BLaER1 treated with 17β-estradiol and CSF1 and Interleukin-3, amounts not matched to agents 10 nM and 100 nM (cell line): ENCODE data around the gene PRR29.
"Not testable (repeated sequence)": the region's sequence is repeated elsewhere in the genome, so short reads cannot be mapped to it uniquely, and the experiment has no call there.

Experiments
- H3K27ac ChIP-seq, 11 experiments: shearing (Covaris generic); formaldehyde crosslinking; 2 replicates each; pipeline ENCODE4 v1.8.1; 2022
- H3K27me3 ChIP-seq, 11 experiments: shearing (Covaris generic); formaldehyde crosslinking; 2 replicates each; pipeline ENCODE4 v1.8.1; 2022
- H3K36me3 ChIP-seq, 11 experiments: shearing (Covaris generic); formaldehyde crosslinking; 2 replicates each; pipeline ENCODE4 v1.8.1; 2022
- H3K4me1 ChIP-seq, 10 experiments: shearing (Covaris generic); formaldehyde crosslinking; 2 replicates each; pipeline ENCODE4 v1.8.1; 2022
- H3K4me2 ChIP-seq, 11 experiments: shearing (Covaris generic); formaldehyde crosslinking; 2 replicates each; pipeline ENCODE4 v1.8.1; 2022
- H3K4me3 ChIP-seq, 10 experiments: shearing (Covaris generic); formaldehyde crosslinking; 2 replicates each; pipeline ENCODE4 v1.8.1; 2022
- H3K9ac ChIP-seq, 11 experiments: shearing (Covaris generic); formaldehyde crosslinking; 2 replicates each; pipeline ENCODE4 v1.8.1; 2022
- H3K9me3 ChIP-seq, 11 experiments: shearing (Covaris generic); formaldehyde crosslinking; replicated peaks in 1 of 11; 2 replicates each; pipeline ENCODE4 v1.8.1; 2022
- H4K20me1 ChIP-seq, 11 experiments: shearing (Covaris generic); formaldehyde crosslinking; 2 replicates each; pipeline ENCODE4 v1.8.1; 2022
- Cebpa-rat ChIP-seq, 11 experiments: shearing (Covaris generic); IDR thresholded peaks; 2 replicates each; pipeline ENCODE4 v1.8.1; 2022

Gene PRR29

GRCh38 chr17:64008830-64009229 is 10.7 kb downstream of the PRR29 start:
- peak overlapping the region; percentile 62 to 94 (median 85) for H3K4me2 ChIP-seq
- H4K20me1 ChIP-seq: peaks cover 0 to 57% (median 8%) of the 10 kb centered on the region in 11 experiments; a peak in 8 of 22 replicates
- peak overlapping the region; percentile 15 to 86 (median 59); a peak in 20 of 22 replicates for H3K27ac ChIP-seq

GRCh38 chr17:64009571-64010402 is 11.6 kb downstream of the PRR29 start:
- H3K36me3 ChIP-seq: peaks cover 0 to 53% (median 27%) of the 10 kb centered on the region in 11 experiments; a peak in 17 of 22 replicates
- peak overlapping the region in 5 of 11 experiments; percentile 8 to 73 (median 28); a peak in 4 of 22 replicates for H3K9ac ChIP-seq
- peaks cover 0 to 6% (median 4%) of the 10 kb centered on the region in 11 experiments; a peak in 4 of 22 replicates for H3K9me3 ChIP-seq
- peaks cover 0 to 54% (median 8%) of the 10 kb centered on the region in 11 experiments; a peak in 8 of 22 replicates for H4K20me1 ChIP-seq
- H3K4me1 ChIP-seq: peaks cover 71 to 93% (median 81%) of the 10 kb centered on the region in 10 experiments
- no peaks in the 10 kb centered on the region for H3K27me3 ChIP-seq
- H3K27ac ChIP-seq: peak overlapping the region in 10 of 11 experiments; percentile 9 to 86 (median 60); a peak in 18 of 22 replicates
- TF ChIP-seq Cebpa-rat (IDR thresholded peaks at IDR 0.05): no peak; a peak in 2 of 22 replicates
- peak overlapping the region; percentile 62 to 94 (median 85) for H3K4me2 ChIP-seq
- H3K4me3 ChIP-seq: no peak overlapping the region

More at GRCh38 chr17:64008830-64009229, 10.7 kb downstream of the PRR29 start:
- H3K36me3 ChIP-seq: peaks cover 0 to 63% (median 37%) of the 10 kb centered on the region in 11 experiments; a peak in 20 of 22 replicates
- H3K4me1 ChIP-seq: peaks cover 72 to 93% (median 83%) of the 10 kb centered on the region in 10 experiments
- H3K9ac ChIP-seq: peak overlapping the region in 9 of 11 experiments; percentile 7 to 73 (median 17); a peak in 10 of 22 replicates
- H3K4me3 ChIP-seq: no peak overlapping the region
- no peaks in the 10 kb centered on the region for H3K27me3 ChIP-seq
- TF ChIP-seq Cebpa-rat (IDR thresholded peaks at IDR 0.05): no peak
- peaks cover 0 to 6% (median 4%) of the 10 kb centered on the region in 11 experiments; a peak in 4 of 22 replicates for H3K9me3 ChIP-seq

GRCh38 chr17:64015447-64015846 is 17.3 kb downstream of the PRR29 start:
- peaks cover 0 to 27% (median 21%) of the 10 kb centered on the region in 11 experiments; a peak in 14 of 22 replicates for H3K36me3 ChIP-seq
- peak overlapping the region; percentile 83 to 98 (median 89) for H3K4me2 ChIP-seq
- peak overlapping the region in 10 of 11 experiments; percentile 63 to 93 (median 72); a peak in 18 of 22 replicates for H3K9ac ChIP-seq
- H3K4me1 ChIP-seq: peaks cover 61 to 87% (median 76%) of the 10 kb centered on the region in 10 experiments
- TF ChIP-seq Cebpa-rat (IDR thresholded peaks at IDR 0.05): no peak
- H3K4me3 ChIP-seq: peak overlapping the region in 8 of 10 experiments; percentile 44 to 74 (median 54); a peak in 12 of 20 replicates
- H4K20me1 ChIP-seq: peaks cover 0 to under 1% (median 0%) of the 10 kb centered on the region in 11 experiments; a peak in 1 of 22 replicates
- H3K9me3 ChIP-seq: peaks cover 0 to 6% (median 4%) of the 10 kb centered on the region in 11 experiments; a peak in 4 of 22 replicates
- peak overlapping the region; percentile 31 to 97 (median 85); a peak in 21 of 22 replicates for H3K27ac ChIP-seq
- no peaks in the 10 kb centered on the region for H3K27me3 ChIP-seq

DNA sequence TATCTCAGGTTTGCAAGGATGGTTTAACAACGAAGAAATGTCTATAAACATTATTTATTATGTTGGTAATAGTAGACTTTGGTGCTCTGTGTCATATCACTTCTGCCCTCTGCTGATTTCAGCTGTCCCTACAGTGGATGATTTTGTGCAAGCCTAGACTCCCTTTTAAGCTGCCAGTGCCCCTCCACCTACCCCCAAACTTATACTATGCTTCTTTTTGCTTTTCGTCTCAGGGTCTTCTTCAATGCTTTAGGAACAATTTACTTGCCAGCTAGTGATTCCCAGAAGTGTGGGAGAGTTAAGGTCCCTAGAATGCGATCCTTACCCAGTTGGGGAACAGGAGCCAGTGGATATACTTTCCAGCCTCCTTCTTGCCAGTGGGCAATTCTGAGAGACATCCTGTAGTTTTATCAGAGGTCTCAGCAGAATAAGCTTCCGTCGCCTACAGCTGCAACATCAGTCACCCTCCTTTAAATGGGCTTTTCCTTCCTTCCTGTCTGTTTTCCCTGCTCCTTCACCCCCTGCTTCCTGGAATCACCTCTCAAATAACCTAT is 18.2 kb downstream of the PRR29 start:
- Histone ChIP-seq H4K20me1 (no peaks in the 10 kb centered on the region; a peak in 1 of 22 replicates), H3K4me2 (peak overlapping the region; percentile 83 to 98 (median 89)), H3K4me3 (peak overlapping the region; percentile 21 to 74 (median 48); a peak in 19 of 20 replicates), H3K27me3 (no peaks in the 10 kb centered on the region), H3K4me1 (peaks cover 67 to 87% (median 75%) of the 10 kb centered on the region in 10 experiments), H3K36me3 (peaks cover 0 to 22% (median 17%) of the 10 kb centered on the region in 11 experiments; a peak in 14 of 22 replicates), H3K9ac (peak overlapping the region; percentile 57 to 93 (median 72); a peak in 21 of 22 replicates), H3K27ac (peak overlapping the region; percentile 44 to 97 (median 85); a peak in 21 of 22 replicates), H3K9me3 (peaks cover 0 to 6% (median 4%) of the 10 kb centered on the region in 11 experiments; a peak in 4 of 22 replicates)
- no peak for TF ChIP-seq Cebpa-rat (IDR thresholded peaks at IDR 0.05)

DNA sequence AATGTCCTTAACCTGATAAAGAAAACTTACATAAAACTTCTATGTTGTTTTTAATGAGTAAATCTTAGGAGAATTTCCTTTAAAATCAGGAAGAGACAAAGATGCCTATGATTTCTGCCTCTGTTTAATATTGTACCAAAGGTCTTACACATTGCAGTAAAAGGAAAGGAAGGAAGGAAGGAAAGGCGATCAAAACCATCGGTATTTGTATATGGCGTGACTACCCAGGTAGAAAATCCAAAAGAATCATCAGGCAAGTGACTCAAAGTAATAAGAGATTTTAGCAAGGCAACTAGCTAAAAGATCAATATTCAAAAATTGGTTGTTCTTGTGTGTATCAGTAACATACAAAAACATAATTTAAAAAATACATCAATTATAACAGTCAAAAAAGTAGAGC is 18.8 kb downstream of the PRR29 start:
- Histone ChIP-seq H3K9ac (peak overlapping the region; percentile 57 to 93 (median 72); a peak in 19 of 22 replicates), H4K20me1 (no peaks in the 10 kb centered on the region; a peak in 1 of 22 replicates), H3K4me2 (peak overlapping the region; percentile 83 to 98 (median 89); a peak in 21 of 22 replicates), H3K27ac (peak overlapping the region; percentile 44 to 97 (median 85); a peak in 21 of 22 replicates), H3K27me3 (no peaks in the 10 kb centered on the region), H3K4me1 (peaks cover 71 to 90% (median 78%) of the 10 kb centered on the region in 10 experiments), H3K4me3 (peak overlapping the region; percentile 21 to 74 (median 48); a peak in 18 of 20 replicates), H3K36me3 (peaks cover 0 to 16% (median 11%) of the 10 kb centered on the region in 11 experiments; a peak in 14 of 22 replicates), H3K9me3 (peaks cover 0 to 6% (median 4%) of the 10 kb centered on the region in 11 experiments; a peak in 4 of 22 replicates)
- no peak for TF ChIP-seq Cebpa-rat (IDR thresholded peaks at IDR 0.05)

DNA sequence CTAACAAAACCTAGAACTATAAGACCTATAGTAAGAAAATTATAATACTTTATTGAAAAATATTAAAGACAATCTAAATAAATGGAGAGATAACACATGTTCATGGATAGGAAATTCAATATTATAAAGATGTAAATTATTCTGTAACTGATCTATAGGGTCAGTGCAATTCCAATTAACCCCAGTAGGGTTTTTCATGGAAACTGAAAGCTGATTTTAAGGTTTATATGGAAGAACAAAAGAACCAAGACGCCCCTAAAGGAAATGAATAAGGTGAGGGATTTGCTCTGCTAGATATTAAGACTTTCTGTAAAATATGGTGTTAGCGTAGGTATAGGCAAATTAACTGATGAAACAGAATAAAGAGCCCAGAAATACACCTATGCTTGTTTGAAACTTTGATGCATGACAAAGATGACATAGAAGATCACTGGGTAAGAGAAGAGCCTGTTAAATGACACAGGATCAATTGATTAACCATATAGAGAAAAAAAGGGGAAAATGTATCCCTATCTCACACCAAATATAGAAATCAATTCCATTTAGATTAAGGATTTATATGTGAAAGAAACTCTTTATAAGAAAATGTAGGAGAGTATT is 19.3 kb downstream of the PRR29 start:
- H3K4me1 ChIP-seq: peaks cover 76 to 95% (median 83%) of the 10 kb centered on the region in 10 experiments
- H3K4me2 ChIP-seq: peak overlapping the region; percentile 83 to 97 (median 90)
- peak overlapping the region in 8 of 10 experiments; percentile 12 to 74 (median 68); a peak in 11 of 20 replicates for H3K4me3 ChIP-seq

DNA sequence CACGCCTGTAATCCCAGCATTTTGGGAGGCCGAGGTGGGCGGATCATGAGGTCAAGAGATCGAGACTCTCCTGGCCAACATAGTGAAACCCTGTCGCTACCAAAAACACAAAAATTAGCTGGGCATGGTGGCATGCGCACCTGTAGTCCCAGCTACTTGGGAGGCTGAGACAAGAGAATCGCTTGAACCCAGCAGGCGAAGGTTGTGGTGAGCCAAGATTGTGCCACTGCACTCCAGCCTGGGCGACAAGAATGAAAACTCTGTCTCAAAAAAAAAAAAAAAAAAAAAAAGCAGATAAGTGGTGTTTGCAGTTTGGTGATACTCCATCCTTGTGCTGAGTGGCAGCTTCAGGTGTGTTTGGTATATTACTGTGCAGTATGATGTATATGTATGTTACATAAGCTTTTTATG is 21.4 kb downstream of the PRR29 start:
- Histone ChIP-seq H3K27ac (peak overlapping the region in 10 of 11 experiments; percentile 72 to 97 (median 90); a peak in 19 of 22 replicates), H3K4me2 (peak overlapping the region; percentile 83 to 97 (median 89)), H3K4me1 (peaks cover 62 to 96% (median 87%) of the 10 kb centered on the region in 10 experiments), H3K9ac (peak overlapping the region; percentile 76 to 93 (median 84)), H3K4me3 (peak overlapping the region; percentile 56 to 80 (median 68))
- not testable (repeated sequence) for H3K9me3 ChIP-seq, H4K20me1 ChIP-seq, H3K36me3 ChIP-seq, H3K27me3 ChIP-seq

More for the DNA sequence above, 19.3 kb downstream of the PRR29 start:
- Histone ChIP-seq H3K27me3 (no peaks in the 10 kb centered on the region), H3K9me3 (peaks cover 0 to 6% (median 4%) of the 10 kb centered on the region in 11 experiments; a peak in 4 of 22 replicates), H4K20me1 (no peaks in the 10 kb centered on the region; a peak in 1 of 22 replicates), H3K9ac (peak overlapping the region in 6 of 11 experiments; percentile 76 to 93 (median 85); a peak in 11 of 22 replicates), H3K27ac (peak overlapping the region in 8 of 11 experiments; percentile 85 to 97 (median 92); a peak in 16 of 22 replicates), H3K36me3 (peaks cover 0 to 11% (median 6%) of the 10 kb centered on the region in 11 experiments; a peak in 11 of 22 replicates)
- TF ChIP-seq Cebpa-rat (IDR thresholded peaks at IDR 0.05): no peak
